AG20443 (cell line): ENCODE data around the gene FAM228B.
"Not testable (repeated sequence)": the region's sequence is repeated elsewhere in the genome, so short reads cannot be mapped to it uniquely, and the experiment has no call there.

Source experiments
- DNase-seq: peaks from one replicate; pipeline ENCODE4 v3.0.0; 2012; ENCODE audit warnings: low spot score, mixed read lengths

FAM228B gene

DNA sequence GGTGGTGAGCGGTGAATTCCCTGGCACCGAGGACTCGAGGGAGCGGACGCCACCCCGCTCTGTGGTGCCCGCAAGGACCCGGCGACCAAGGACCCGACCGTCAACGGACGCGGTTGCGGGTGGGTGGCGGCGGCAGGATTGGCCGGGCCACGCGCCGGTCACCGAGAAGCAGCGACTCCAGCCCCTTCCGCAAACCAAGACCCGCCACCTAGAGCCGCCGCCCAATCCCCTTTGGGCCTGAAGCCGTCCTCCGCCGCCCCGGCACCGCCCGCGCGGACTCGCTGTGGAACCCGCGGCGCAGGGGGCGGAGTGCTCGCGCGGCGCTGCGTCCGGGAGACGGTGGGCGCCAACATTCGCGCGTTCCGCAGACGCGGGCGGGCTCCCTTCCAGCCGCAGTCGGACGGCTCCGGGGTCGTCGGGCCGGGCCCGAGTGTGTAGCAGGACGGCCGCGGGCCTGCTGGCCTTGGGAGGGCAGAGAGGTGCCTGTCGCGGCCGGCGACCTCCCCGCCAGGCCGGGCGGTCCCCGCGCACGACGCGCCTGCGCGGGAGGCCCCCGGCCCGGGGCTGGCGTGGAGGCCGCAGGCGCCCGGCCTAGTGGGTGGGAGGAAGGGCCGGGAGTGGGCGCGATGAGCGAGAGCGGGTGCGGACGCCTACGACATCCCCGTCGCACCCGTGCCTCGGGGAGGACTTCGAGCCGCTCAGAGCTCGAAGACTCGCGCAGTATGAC lies at the start of gene FAM228B, which contains the start of gene PFN4:
TSS of gene FAM228B (plus strand) at position 275 of the 727 bp plus-strand sequence. CDS start 893 bp downstream, outside the sequence.
TSS of gene PFN4 (minus strand) at position 140 of the 727 bp plus-strand sequence. CDS start 799 bp downstream, outside the sequence.
- DNase-seq = peak; percentile 96

- DNase-seq = no peak
Observed at GRCh38 chr2:24073816-24074215, 49.5 kb upstream of the FAM228B start.

DNA sequence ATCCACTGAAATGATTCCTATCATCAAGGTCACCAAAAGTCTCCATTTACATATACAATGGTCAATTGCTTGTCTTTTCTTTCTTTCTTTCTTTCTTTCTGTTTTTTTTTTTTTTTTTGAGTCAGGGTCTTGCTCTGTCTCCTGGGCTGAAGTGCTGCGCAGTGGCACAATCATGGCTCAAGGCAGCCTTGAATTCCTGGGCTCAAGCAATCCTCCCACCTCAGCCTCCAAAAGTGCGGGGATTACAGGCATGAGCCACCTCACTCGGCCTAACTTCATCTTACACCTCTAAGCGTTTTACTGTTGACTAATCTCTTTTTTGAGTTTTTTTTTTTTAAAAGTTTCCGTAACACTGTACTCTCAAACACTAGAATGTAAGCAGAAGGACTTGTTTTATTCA lies 48.0 kb upstream of the FAM228B start:
- DNase-seq = no peak

- DNase-seq = peak; percentile 95
Observed at GRCh38 chr2:24075915-24076848, 47.1 kb upstream of the FAM228B start, which contains the start of gene SF3B6. Gene SF3B6, minus strand, starts transcription at chr2:24076326. Its CDS starts 97 bp downstream, at chr2:24076229.

DNA sequence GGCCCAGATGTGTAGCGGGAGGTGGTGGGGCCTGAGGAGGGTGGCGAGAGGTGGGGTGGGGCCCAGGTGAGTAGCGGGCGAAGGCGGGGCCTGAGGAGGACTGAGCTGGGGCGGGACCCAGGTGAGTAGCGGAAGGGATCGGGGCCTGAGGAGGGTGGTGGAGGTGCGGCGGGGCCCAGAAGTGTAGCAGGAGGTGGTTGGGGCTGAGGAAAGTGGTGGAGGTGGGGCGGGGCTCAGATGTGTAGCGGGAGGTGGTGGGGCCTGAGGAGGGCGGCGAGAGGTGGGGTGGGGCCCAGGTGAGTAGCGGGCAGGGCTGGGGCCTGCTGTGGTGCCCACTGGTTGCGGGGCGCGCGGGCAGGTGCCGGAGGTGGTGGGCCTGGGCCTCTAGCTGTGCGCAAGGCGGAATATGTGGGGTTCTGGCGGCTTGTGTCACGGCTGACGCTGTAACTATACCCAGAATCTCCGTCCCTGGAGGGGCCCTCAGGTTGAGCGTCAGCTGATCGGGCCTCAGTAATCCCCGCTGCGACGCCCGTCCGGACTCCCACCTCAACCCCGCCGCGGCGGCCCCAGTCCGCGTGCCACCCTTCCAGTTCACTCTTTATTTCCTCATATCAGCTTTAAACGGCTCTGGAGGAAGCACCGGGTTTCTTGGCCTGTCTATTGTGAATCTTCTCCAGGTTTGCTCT lies 46.3 kb upstream of the FAM228B start:
- DNase-seq = no peak

DNA sequence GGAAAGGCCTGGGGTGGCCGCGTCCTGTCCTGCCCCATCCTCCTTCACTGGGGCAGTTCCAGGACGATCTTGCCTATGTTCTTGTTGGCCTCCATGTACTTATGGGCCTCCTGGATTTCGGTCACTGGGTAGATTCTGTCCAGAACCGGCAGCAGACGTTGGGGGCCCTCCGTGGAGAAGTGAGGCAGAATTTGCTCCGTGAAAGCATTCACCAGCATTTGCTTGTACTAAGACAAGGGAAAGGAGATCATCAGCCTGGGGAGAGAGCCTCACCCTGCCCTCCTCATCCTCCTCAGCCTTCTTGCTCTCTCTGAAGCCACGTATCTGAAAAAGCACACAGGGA lies 45.8 kb upstream of the FAM228B start:
- peak; percentile 14 for DNase-seq

DNA sequence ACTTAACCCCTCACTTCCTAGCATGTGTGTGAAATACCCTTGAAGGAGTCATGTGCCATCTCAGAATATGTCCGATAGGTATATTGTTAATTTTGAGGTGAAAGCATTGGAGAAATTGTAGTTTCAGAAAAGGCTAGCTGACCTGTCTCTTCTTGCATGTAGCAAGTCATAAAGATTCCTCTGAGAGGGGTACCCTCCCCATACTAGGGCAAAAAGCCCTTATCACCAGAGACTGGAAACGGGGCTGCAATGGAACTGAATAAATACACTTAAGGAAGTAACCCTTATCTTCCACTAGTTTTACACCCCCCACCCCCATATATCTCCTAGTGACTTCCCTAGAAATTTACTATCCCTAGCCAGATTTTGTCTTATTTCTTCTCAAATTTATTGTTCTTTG lies 45.4 kb upstream of the FAM228B start:
- no peak for DNase-seq

GRCh38 chr2:24080701-24081100 lies 42.6 kb upstream of the FAM228B start:
- no peak for DNase-seq

- DNase-seq = no peak
Observed at GRCh38 chr2:24082787-24083566, 40.3 kb upstream of the FAM228B start.

DNA sequence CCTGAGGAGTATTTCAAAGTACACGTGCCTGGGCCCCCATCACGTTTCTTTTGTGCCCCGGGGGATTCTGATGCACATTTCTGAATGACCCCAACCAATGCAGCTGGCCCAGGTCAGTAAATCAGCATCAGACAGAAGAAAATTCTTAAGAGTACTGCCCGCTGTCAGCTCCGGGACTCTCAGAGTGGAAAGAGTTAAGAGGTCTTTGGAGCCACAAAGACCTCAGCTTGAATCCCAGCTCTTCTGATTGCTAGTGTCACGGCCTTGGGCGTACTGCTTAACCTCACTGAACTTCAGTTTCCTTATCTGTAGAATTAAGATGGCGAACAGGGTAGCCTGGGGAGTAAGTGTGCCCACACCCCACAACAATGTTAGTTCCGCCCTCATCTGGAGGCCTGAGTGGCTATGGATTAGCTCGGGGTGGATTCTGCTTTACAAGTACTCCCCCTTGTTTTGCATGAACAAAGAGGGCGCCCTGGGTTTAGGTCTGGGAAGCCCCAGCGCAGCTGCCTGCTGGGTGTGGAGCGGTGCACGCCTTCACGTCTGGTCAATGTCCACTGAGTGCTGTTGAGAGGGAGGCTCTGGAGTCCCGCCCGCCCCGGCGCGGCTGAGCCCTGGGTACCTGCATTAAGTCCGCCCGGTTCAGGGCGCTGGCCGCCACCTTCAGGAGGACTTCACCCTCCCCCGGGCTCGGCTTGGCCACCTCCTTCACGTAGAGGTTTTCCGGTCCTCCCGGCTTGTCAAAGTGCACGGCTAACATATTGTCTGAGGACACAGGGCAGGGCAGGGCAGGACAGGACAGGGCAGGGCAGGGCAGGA lies 39.5 kb upstream of the FAM228B start:
- DNase-seq = peak; percentile 67

- peak; percentile 96 for DNase-seq
Observed at GRCh38 chr2:24084386-24085199, 38.7 kb upstream of the FAM228B start, which contains the start of gene TP53I3. Gene TP53I3, minus strand, starts transcription at chr2:24084834. Its CDS starts 508 bp downstream, at chr2:24084326.

DNA sequence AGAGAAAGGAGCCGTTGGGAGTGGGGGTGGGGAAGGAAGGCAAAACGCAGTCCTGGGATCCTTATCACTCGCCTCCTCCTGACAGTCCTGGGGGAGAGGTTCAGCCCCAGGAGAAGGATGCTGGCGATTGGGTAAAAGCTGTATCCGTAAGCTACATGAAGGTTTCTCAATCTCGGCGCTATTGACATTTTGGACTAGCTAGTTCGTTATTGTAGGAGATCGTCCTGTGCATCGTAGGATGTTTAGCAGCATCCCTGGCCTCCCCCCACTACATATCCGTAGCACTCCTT lies 38.1 kb upstream of the FAM228B start:
- DNase-seq = peak; percentile 43

DNA sequence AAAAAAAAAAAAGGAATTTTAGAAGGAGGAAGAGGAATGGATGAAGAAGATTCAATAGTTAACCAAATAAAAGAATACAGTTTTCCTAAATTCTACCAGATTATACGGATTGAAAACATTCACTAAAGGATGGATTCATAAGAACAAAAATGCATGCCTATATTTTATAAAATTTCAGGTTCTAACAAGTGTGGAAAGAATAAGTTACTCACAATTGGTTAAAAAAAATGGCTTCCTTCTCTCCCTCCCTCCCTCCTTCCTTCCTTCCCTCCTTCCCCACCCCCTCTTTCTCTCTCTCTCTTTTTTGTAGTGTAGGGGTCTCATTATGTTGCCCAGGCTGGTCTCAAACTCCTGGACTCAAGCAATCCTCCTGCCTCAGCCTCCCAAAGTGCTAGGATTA lies 37.0 kb upstream of the FAM228B start:
- no peak for DNase-seq

- no peak for DNase-seq
Observed at GRCh38 chr2:24087032-24087431, 36.2 kb upstream of the FAM228B start.

DNA sequence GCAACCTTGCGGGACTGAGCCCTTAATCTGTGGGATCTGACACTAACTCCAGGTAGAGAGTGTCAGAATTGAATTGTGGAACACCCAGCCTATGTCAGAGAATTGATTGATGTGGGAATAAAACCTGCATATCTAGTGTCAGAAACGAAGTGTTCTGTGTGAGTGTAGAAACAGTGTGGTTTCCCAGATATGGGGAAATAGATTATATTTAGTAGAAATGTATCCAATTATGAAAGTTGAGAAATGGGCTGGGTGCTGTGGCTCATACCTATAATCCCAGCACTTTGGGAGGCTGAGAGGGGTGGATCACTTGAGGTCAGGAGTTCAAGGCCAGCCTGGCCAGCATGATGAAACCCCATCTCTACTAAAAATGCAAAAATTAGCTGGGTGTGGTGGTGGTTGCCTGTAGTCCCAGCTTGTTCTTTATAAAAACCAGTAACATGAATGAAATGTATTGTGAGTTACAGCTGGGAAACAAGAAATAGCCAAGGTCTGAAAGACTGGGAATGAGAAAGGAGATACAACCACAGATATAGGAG lies 34.4 kb upstream of the FAM228B start:
- no peak for DNase-seq

DNA sequence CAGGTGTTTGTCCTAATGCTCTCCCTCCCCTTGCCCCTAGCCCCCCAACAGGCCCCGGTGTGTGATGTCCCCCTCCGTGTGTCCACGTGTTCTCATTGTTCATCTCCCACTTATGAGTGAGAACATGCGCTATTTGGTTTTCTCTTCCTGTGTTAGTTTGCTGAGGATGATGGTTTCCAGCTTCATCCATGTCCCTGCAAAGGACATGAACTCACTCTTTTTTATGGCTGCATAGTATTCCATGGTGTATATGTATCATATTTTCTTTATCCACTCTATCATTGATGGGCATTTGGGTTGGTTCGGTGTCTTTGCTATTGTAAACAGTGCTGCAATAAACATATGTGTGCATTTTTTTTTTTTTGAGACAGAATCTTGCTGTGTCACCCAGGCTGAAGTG lies 30.0 kb upstream of the FAM228B start:
- DNase-seq = not testable (repeated sequence)

- not testable (repeated sequence) for DNase-seq
Observed at GRCh38 chr2:24095171-24095677, 28.0 kb upstream of the FAM228B start.

DNA sequence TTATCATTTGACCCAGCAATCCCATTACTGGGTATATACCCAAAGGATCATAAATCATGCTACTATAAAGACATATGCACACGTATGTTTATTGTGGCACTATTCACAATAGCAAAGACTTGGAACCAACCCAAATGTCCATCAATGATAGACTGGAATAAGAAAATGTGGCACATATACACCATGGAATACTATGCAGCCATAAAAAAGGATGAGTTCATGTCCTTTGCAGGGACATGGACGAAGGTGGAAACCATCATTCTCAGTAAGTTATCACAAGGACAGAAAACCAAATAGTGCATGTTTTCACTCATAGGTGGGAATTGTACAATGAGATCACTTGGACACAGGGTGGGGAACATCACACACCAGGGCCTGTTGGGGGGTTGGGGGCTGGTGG lies 22.5 kb upstream of the FAM228B start:
- not testable (repeated sequence) for DNase-seq

GRCh38 chr2:24101992-24102391 lies 21.3 kb upstream of the FAM228B start:
- DNase-seq = no peak
